Neural progenitor cell (in vitro differentiated cells): ENCODE data around the gene CIDEA.

Experiments used
- CTCF ChIP-seq: fragments of 200-600 bp; sonication (generic); IDR thresholded peaks from 2 replicates; pipeline ENCODE4 v1.5.1; 2017; ENCODE audit warnings: antibody characterized with exemption, mild to moderate bottlenecking
- EZH2 ChIP-seq: fragments of 200-600 bp; sonication (generic); IDR thresholded peaks from 2 replicates; pipeline ENCODE4 v1.6.1; 2017; ENCODE audit warnings: antibody characterized with exemption, mild to moderate bottlenecking, moderate library complexity
- EZH2phosphoT487 ChIP-seq: fragments of 200-600 bp; sonication (generic); IDR thresholded peaks from 2 replicates; pipeline ENCODE4 v1.6.1; 2017; ENCODE audit warnings: antibody characterized with exemption

GRCh38 chr18:12239431-12239830, 14.7 kb upstream of the CIDEA start:
- TF ChIP-seq CTCF, result no peak
- no peak for TF ChIP-seq EZH2
- no peak for TF ChIP-seq EZH2phosphoT487
